HCEC 1CT (cell line): ENCODE results near the gene ZFPL1.

ENCODE experiments used
- DNase-seq: peaks from one replicate; pipeline ENCODE4 v3.0.0-alpha.2; 2017

ZFPL1 gene

DNA sequence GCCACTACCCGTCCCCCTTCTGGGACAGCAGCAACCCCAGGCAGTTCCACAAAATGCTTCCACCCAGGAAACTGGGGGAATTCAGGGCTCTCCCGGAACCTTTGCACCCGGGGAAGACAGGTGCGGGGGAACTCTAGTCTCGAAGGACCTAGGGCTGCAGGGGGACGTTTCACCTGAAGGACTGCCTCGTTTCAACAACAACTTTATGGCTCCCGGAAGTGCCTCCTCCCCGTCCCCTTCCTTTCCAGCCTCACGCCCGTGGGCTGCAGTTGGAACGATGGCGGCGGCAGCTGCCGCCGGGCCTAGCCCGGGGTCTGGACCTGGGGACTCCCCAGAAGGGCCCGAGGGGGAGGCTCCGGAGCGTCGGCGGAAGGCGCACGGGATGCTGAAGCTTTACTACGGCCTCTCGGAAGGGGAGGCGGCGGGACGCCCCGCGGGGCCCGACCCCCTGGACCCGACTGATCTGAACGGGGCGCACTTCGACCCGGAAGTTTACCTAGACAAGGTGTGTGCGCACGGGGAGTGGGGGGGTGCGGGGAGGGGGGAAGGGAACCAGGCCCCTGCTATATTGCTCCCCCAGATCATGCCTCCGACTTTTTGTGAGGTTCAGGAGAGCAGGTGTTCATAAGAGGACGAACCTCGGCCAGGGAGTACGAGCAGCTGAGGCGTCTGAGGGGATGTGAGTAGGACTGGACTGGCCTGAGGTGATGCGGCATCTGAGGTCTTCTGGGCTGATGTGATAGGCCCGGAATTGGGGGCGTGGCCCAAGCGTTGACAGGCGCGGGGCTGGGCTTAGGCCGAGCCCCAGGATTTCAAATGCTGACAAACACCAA is 12.2 kb downstream of the ZFPL1 start, which contains the start of gene VPS51:
Gene VPS51, plus strand, starts transcription at position 241 of the 833 bp plus-strand sequence. Its CDS starts 37 bp downstream, at position 278.
- peak; percentile 87 for DNase-seq

DNA sequence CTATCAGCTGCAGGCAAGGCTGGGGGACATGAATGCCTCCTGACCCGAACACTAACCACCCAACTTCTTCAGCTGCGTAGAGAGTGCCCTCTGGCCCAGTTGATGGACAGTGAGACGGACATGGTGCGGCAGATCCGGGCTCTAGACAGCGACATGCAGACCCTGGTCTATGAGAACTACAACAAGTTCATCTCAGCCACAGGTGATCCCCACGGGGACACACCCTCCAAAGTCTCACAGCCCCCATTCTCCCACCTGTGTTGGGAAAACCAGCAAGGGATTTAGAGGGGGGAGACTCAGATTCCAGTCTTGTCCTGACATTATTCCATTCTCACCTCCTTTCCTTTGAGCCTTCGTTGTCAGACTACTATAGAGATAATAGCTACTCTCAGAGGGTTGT is 12.9 kb downstream of the ZFPL1 start:
- no peak for DNase-seq

DNA sequence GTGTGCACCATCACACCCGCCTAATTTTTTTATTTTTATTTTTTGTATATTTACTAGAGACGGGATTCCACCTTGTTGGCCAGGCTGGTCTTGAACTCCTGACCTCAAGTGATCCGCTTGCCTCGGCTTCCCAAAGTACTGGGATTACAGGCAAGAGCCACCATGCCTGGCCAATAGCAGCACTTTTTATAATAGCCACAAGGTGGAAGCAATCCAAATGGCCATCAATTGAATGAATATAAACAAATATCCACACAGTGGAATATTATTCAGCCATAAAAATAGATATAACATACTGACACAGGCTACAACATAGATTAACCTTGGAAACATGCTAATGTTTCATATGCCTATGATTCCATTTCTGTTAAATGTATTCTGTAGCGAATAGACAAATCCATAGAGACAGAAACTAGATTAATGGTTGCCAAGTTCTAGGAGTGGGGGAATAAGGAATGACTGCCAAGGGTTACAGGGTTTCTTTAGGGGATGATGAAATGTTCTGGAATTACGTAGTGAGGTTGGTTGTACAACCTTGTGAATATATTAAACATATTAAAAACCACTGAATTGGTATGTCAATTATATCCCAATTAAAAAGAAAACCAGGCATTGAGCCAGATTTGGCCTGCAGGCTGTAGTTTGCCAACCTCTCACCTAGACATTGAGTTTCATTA is 16.8 kb downstream of the ZFPL1 start:
- DNase-seq: no peak

DNA sequence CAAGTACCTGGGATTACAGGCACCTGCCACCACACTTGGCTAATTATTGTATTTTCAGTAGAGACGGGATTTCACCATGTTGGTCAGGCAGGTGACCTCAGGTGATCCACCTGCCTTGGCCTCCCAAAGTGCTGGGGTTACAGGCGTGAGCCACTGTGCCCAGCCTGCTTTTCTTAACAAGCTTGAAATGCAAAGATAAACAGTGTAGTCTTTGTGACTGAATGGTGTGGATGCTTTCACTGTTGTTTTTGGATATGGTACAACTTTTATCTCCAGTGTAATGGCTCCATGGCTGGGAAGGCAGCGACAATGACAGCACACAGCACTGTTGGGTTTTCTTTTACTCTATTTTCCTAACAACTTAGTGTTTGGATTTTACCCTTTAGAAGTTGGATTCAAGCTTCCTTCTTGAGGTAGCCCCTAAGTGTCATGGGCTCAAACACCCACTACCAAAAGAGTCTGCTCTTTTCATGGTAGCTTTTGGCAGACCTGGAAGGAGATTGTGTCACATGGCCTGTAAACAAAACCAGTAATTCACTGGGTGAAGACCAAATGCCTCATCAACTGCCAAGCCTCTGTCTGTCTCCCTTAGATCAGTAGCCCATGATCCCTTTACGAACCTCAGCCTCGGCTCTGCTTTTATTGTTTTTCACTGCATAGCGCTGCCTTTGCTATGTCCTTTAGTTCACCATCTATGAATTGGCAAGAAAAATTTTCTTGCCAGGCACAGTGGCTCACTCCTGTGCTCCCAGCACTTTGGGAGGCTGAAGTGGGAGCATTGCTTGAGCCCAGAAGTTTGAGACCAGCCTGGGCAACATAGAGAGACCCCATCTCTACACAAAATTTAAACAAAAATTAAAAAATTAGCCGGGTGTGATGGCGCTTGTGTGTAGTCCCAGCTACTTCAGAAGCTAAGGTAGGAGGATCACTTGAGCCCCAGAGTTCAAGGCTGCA is 18.4 kb downstream of the ZFPL1 start:
- DNase-seq: no peak

DNA sequence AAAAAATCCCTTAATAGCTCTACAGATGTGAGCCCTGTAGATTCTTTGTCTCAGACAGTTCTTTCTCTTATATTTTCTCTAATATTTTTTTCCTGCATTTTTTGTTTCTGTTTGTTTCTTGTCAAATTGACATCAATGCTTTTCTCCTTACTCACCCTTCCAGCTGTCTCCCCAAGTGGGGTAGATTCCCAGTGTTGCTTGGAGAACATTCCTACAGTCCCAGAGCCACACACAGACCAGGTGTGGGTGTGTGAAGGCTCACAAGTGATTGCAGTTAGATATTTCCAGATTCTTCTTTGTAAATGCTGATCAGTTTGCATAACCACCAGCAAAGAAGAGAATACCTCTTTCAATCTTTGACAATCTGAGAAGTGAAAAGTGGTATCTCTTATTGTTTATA is 19.5 kb downstream of the ZFPL1 start:
- DNase-seq: no peak

DNA sequence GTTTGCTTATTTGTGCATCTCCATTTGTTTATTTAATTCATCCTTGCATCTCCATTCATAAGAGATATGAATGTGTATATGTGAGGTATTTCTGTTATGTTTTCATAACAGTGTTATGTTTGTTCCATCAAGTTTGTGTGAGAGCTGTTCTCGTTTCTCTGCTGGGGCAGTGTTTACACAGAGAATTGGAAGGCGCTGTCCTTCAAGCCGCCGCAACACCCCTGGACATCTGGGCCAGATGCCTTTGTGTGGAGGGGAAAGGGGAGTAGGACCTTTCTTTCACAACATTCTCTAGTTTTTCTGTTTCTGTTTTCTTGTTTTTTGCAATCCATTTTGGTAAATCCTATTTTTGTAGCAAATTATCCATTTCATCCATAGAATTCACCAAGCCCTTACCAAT is 20.6 kb downstream of the ZFPL1 start:
- DNase-seq: no peak

DNA sequence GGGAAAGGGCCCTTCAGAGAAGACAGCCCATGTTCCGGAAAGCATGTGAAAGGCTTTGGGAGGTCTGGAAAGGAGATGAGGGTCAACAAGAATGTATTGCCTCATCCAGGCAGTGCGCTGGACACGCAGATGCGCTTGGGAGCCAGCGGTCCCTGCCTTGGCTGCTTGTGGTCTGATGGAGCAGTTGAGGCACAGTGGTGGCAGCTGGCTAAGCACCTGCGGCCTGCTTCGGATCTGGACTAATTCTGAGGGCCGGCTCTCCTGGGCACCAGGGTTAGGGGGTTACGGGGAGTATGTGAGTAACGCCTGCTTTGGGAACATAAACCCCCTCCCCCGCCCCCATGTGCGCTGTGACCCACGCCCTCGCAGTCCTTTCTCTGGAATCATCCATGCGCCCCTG is 23.1 kb downstream of the ZFPL1 start:
- no peak for DNase-seq

DNA sequence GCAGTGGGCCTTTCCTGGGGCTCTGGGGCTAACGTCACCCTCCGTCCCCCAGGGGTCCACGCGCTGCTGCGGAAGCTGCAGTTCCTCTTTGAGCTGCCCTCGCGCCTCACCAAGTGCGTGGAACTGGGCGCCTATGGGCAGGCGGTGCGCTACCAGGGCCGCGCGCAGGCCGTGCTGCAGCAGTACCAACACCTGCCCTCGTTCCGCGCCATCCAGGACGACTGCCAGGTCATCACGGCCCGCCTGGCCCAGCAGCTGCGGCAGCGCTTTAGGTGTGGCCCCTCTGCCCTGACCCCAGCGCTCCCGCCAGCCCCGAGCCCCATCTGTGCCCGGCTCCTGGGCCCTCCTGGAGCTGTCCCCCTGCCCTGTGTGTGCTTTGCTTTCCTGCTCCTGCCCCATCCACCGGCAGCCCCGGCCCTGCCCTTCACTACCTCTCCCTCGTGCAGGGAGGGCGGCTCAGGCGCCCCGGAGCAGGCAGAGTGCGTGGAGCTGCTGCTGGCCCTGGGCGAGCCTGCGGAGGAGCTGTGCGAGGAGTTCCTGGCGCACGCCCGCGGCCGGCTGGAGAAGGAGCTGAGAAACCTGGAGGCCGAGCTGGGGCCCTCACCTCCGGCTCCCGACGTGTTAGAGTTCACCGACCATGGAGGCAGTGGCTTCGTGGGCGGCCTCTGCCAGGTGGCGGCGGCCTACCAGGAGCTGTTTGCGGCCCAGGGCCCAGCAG is 23.9 kb downstream of the ZFPL1 start:
- DNase-seq: no peak

DNA sequence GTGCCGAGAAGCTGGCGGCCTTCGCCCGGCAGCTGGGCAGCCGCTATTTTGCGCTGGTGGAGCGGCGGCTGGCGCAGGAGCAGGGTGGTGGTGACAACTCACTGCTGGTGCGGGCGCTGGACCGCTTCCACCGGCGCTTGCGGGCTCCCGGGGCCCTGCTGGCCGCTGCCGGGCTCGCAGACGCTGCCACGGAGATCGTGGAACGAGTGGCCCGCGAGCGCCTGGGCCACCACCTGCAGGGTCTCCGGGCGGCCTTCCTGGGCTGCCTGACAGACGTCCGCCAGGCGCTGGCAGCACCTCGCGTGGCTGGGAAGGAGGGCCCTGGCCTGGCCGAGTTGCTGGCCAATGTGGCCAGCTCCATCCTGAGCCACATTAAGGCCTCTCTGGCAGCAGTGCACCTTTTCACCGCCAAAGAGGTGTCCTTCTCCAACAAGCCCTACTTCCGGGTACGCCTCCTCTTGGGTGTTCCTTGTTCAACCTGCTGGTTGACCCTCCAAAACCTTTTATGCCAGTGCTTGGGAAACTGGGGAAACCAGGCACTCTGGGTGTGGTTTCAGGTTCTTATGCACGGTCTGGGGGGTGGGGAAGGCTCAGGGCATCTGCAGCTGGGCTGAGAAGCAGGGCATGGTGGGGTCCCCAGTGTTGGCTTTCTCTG is 24.6 kb downstream of the ZFPL1 start:
- no peak for DNase-seq

DNA sequence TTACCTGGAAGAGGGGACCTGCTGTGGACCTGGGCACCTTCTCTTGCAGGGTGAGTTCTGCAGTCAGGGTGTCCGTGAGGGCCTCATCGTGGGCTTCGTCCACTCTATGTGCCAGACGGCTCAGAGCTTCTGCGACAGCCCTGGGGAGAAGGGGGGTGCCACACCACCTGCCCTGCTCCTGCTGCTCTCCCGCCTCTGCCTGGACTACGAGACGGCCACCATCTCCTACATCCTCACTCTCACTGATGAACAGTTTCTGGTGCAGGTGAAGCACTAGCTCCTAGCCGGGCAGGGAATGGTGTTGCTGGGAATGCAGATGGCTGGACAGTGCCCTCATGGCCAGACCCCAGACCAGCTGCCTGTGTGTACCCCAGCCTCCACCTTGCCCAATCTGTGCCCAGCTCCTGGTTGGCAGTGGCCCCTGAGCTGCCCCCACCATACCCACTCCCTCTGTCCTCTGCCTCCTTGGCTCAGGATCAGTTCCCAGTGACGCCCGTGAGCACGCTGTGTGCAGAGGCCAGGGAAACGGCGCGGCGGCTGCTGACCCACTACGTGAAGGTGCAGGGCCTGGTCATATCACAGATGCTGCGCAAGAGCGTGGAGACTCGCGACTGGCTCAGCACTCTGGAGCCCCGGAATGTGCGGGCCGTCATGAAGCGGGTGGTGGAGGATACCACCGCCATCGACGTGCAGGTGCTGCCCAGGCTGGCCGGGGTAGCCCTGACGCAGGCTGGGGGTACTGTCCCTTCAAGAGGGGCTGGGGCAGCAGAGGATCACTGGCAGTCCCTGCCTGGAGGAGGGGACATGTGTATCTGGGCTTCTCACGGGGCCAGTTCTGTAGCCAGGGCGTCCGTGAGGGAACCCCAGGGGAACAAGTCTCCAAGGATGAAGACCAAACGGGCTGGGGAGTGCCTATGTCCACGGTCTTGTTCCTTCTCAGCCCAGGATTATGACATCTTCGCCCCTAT is 25.5 kb downstream of the ZFPL1 start:
- DNase-seq: no peak

DNA sequence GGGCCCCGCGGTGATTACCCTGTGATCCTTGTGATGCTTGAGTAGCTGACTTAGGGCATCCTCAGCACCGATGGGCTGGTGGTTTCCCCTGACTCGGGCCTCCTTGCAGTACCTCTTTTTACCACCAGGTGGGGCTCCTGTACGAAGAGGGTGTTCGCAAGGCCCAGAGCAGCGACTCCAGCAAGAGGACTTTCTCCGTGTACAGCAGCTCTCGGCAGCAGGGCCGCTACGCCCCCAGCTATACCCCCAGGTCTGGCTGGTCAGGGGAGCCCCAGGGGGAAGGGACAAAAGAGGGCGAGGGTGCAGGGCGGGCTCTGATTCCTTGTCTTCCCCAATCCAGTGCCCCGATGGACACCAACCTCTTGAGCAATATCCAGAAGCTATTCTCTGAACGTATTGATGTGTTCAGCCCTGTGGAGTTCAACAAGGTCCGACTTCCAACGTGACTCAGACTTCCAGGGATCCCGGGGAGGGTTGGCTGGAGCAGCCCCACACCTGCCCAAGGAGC is 26.4 kb downstream of the ZFPL1 start:
- DNase-seq: peak; percentile 69

DNA sequence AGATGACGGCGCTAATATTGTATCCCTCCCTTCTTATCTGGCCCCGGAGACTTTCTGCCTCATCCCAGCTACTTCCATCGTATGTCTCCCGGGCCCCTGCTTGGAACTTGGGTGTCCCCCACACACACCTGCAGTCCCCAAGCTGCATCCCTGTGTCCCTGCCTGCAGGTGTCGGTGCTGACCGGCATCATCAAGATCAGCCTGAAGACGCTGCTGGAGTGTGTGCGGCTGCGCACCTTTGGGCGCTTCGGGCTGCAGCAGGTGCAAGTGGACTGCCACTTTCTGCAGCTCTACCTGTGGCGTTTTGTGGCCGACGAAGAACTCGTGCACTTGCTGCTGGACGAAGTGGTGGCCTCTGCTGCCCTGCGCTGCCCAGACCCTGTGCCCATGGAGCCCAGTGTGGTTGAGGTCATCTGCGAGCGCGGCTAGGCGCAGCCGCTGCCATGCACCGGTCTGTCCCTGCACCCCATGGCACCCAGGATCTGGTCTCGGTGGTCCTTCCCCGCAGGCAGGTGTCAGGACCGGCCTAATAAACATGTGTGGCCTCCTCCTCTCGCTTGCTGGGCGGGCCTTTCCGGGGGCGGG is 27.2 kb downstream of the ZFPL1 start:
- no peak for DNase-seq

DNA sequence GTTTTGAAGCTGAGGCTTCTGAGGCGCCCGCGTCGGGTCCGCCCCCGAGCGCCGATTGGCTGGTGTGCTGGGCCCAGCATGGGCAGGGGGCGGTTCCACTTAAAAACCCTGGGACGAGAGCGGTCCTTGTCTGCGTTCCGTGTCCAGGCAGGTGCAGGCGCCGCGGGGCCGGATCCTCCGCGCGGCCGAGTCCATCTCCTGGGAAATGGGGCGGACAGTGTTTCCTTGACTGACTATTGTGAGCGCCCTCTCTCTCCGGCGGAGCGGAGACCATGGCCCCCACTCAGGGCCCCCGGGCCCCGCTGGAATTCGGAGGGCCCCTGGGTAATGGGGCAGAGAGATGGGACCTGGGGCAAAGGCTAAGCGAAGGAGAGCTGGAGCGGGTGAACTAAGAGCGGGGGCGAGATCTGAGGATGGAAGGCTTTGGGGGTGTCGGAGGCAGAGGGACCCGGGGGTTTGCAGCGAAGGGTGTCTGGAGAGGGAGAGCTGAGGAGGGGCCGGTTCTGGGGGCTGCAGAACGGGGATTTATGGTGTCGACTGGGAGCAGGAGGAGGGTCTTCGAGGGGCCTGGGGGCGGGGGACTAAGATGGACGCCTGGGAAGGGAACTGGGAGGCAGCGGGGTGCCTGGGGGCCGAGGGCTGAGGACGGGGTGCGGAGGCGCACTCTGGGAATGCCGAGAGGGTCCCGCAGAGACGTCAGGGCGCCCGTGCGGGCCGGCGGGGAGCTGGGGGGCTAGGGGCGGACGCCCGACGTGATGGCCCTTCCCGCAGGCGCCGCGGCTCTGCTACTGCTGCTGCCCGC is 27.9 kb downstream of the ZFPL1 start, which contains the start of gene TM7SF2:
Gene TM7SF2, plus strand, starts transcription at position 129 of the 802 bp plus-strand sequence. Its CDS starts 144 bp downstream, at position 273.
- peak; percentile 77 for DNase-seq

DNA sequence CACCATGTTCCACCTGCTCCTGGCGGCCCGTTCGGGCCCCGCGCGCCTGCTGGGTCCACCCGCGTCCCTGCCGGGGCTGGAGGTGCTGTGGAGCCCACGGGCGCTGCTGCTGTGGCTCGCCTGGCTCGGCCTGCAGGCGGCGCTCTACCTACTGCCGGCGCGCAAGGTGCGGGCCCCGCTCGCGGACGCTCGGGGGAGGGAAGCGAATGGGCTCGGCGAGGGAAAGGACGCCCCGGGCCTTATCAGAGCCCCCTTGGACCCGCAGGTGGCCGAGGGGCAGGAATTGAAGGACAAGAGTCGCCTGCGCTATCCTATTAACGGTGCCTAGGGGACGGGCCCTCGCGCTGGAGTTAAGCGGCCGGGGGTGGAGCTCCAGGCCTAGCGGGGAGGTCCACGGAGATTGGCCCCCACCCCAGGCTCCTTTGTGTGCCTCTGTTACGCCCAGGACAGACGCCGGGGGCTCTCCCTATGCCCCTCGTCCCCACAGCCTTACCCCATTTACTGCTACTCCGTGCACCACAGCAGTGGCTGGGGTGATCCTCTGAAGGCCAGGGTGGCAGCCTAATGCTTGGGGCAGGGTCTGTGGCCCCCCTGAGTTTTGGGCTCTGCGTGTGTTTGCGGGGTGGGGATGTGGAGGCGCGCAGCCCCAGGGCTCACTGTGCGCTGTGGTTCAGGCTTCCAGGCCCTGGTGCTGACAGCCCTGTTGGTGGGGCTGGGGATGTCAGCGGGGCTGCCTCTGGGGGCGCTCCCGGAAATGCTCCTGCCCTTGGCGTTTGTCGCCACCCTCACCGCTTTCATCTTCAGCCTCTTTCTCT is 28.7 kb downstream of the ZFPL1 start:
- DNase-seq: peak; percentile 23

DNA sequence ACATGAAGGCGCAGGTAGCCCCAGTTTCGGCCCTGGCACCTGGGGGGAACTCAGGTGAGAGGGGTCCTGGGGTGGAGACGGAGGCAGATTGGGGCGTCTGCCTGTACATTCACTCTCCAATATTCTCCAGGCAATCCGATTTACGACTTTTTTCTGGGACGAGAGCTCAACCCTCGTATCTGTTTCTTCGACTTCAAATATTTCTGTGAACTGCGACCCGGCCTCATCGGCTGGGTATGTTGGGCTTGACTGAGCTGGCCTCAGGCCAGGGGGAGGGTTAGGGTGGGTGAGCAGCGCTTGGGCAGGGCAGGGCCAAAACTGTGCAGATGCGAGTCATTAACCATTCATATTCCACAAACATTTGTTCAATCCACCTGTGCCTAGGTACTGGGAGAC is 29.3 kb downstream of the ZFPL1 start:
- no peak for DNase-seq

DNA sequence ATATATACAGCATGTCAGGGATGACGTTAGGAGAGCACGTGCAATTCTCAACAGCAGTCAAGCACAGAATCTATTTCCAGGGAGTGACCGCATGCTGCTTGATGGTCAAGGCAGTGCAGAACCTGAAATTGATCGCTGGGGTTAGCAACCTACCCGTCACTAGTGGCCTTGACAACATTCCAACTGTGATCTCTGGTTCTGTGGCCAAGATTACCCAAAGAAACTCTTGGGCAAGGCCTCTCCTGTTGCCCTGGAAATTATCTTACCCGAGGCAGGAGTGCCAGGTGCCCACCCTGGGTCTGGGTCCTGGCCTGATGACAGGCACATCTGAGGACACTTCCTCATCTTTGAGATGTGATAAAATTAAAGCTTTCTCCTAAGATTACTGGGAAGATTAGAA is 29.8 kb downstream of the ZFPL1 start:
- no peak for DNase-seq

DNA sequence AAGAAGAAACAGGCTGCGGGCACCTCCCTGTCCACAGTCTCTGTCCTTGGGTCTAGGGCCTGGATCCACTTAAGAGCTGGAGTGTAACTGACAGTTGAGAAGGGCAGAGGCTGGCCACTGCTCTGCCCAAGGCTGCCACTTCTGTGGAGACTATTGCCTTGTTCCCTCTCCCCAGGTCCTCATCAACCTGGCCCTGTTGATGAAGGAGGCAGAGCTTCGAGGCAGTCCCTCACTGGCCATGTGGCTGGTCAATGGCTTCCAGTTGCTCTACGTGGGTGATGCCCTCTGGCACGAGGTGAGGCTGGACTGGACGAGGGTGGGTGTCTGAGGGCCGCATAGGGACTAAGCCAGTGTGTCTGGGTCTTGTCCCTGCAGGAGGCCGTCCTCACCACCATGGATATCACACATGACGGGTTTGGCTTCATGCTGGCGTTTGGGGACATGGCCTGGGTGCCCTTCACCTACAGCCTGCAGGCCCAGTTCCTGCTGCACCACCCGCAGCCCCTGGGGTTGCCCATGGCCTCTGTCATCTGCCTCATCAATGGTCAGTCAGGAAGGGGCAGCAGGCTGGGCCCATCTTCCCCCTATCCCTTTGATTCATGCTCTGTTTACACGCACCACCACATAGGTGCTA is 30.6 kb downstream of the ZFPL1 start:
- DNase-seq: no peak
